Measurements from ENCODE around the gene CCDC167.
"Not testable (repeated sequence)": the region's sequence is repeated elsewhere in the genome, so short reads cannot be mapped to it uniquely, and the experiment has no call there.

Gene CCDC167

GRCh38 chr6:37451441-37452193, 48.1 kb downstream of the CCDC167 start:
- DNase-seq (ENCODE audit: low read depth, low spot score) = no peak
- Histone ChIP-seq H3K27me3 (ENCODE audit: insufficient read depth, insufficient read length) (no peaks in the 10 kb centered on the region), H3K4me1 (ENCODE audit: insufficient read depth, insufficient read length) (no peaks in the 10 kb centered on the region), H3K9me3 (ENCODE audit: insufficient read depth, low read length) (no peaks in the 10 kb centered on the region), H3K4me3 (ENCODE audit: insufficient read length, low read depth) (no peak overlapping the region), H3K36me3 (ENCODE audit: insufficient read depth, insufficient read length, low read length) (peaks cover 77% of the 10 kb centered on the region), H3K9ac (ENCODE audit: insufficient read length, low read depth) (no peak overlapping the region)
- no peak for TF ChIP-seq YY1 (IDR thresholded peaks at IDR 0.05; ENCODE audit: insufficient read depth, insufficient read length)
- TF ChIP-seq ZNF274 (IDR thresholded peaks at IDR 0.05; ENCODE audit: low read depth, low read length) = no peak
- TF ChIP-seq SUZ12 (IDR thresholded peaks at IDR 0.05; ENCODE audit: extremely low read depth, insufficient read depth, insufficient read length) = no peak

GRCh38 chr6:37449984-37450383, 49.7 kb downstream of the CCDC167 start:
- peaks cover 77% of the 10 kb centered on the region for H3K36me3 ChIP-seq (ENCODE audit: insufficient read depth, insufficient read length, low read length)
- TF ChIP-seq SUZ12 (IDR thresholded peaks at IDR 0.05; ENCODE audit: extremely low read depth, insufficient read depth, insufficient read length) (no peak), ZNF274 (IDR thresholded peaks at IDR 0.05; ENCODE audit: low read depth, low read length) (no peak), YY1 (IDR thresholded peaks at IDR 0.05; ENCODE audit: insufficient read depth, insufficient read length) (no peak)

GRCh38 chr6:37443216-37443542, 56.5 kb downstream of the CCDC167 start:
- not testable (repeated sequence) for H3K4me1 ChIP-seq (ENCODE audit: insufficient read depth, insufficient read length); H3K27me3 ChIP-seq (ENCODE audit: insufficient read depth, insufficient read length); H3K9me3 ChIP-seq (ENCODE audit: insufficient read depth, low read length); DNase-seq (ENCODE audit: low read depth, low spot score); H3K4me3 ChIP-seq (ENCODE audit: insufficient read length, low read depth); H3K9ac ChIP-seq (ENCODE audit: insufficient read length, low read depth)
- peaks cover 36% of the 10 kb centered on the region for H3K36me3 ChIP-seq (ENCODE audit: insufficient read depth, insufficient read length, low read length)

More at GRCh38 chr6:37449984-37450383, 49.7 kb downstream of the CCDC167 start:
- Histone ChIP-seq H3K4me3 (ENCODE audit: insufficient read length, low read depth) (no peak overlapping the region), H3K9me3 (ENCODE audit: insufficient read depth, low read length) (no peaks in the 10 kb centered on the region), H3K9ac (ENCODE audit: insufficient read length, low read depth) (no peak overlapping the region), H3K27me3 (ENCODE audit: insufficient read depth, insufficient read length) (no peaks in the 10 kb centered on the region), H3K4me1 (ENCODE audit: insufficient read depth, insufficient read length) (no peaks in the 10 kb centered on the region)
- DNase-seq (ENCODE audit: low read depth, low spot score) = no peak

- Histone ChIP-seq H3K9ac (ENCODE audit: insufficient read length, low read depth) (no peak overlapping the region), H3K9me3 (ENCODE audit: insufficient read depth, low read length) (no peaks in the 10 kb centered on the region), H3K4me1 (ENCODE audit: insufficient read depth, insufficient read length) (no peaks in the 10 kb centered on the region), H3K36me3 (ENCODE audit: insufficient read depth, insufficient read length, low read length) (peaks cover 38% of the 10 kb centered on the region), H3K27me3 (ENCODE audit: insufficient read depth, insufficient read length) (no peaks in the 10 kb centered on the region), H3K4me3 (ENCODE audit: insufficient read length, low read depth) (no peak overlapping the region)
- no peak for TF ChIP-seq SUZ12 (IDR thresholded peaks at IDR 0.05; ENCODE audit: extremely low read depth, insufficient read depth, insufficient read length)
- TF ChIP-seq ZNF274 (IDR thresholded peaks at IDR 0.05; ENCODE audit: low read depth, low read length) = no peak
- no peak for DNase-seq (ENCODE audit: low read depth, low spot score)
Observed at GRCh38 chr6:37442416-37443215, 57.1 kb downstream of the CCDC167 start.

- DNase-seq (ENCODE audit: low read depth, low spot score) = no peak
- Histone ChIP-seq H3K9ac (ENCODE audit: insufficient read length, low read depth) (no peak overlapping the region), H3K27me3 (ENCODE audit: insufficient read depth, insufficient read length) (no peaks in the 10 kb centered on the region), H3K4me1 (ENCODE audit: insufficient read depth, insufficient read length) (no peaks in the 10 kb centered on the region), H3K4me3 (ENCODE audit: insufficient read length, low read depth) (no peak overlapping the region), H3K36me3 (ENCODE audit: insufficient read depth, insufficient read length, low read length) (peaks cover 38% of the 10 kb centered on the region), H3K9me3 (ENCODE audit: insufficient read depth, low read length) (no peaks in the 10 kb centered on the region)
- TF ChIP-seq SUZ12 (IDR thresholded peaks at IDR 0.05; ENCODE audit: extremely low read depth, insufficient read depth, insufficient read length) (no peak), YY1 (IDR thresholded peaks at IDR 0.05; ENCODE audit: insufficient read depth, insufficient read length) (no peak), ZNF274 (IDR thresholded peaks at IDR 0.05; ENCODE audit: low read depth, low read length) (no peak)
Observed at GRCh38 chr6:37441651-37442050, 58.0 kb downstream of the CCDC167 start.

- TF ChIP-seq SUZ12 (IDR thresholded peaks at IDR 0.05; ENCODE audit: extremely low read depth, insufficient read depth, insufficient read length) (no peak), YY1 (IDR thresholded peaks at IDR 0.05; ENCODE audit: insufficient read depth, insufficient read length) (no peak), ZNF274 (IDR thresholded peaks at IDR 0.05; ENCODE audit: low read depth, low read length) (no peak)
- Histone ChIP-seq H3K4me3 (ENCODE audit: insufficient read length, low read depth) (no peak overlapping the region), H3K4me1 (ENCODE audit: insufficient read depth, insufficient read length) (peaks cover 2% of the 10 kb centered on the region), H3K9ac (ENCODE audit: insufficient read length, low read depth) (no peak overlapping the region), H3K9me3 (ENCODE audit: insufficient read depth, low read length) (no peaks in the 10 kb centered on the region), H3K36me3 (ENCODE audit: insufficient read depth, insufficient read length, low read length) (peaks cover 35% of the 10 kb centered on the region), H3K27me3 (ENCODE audit: insufficient read depth, insufficient read length) (no peaks in the 10 kb centered on the region)
- no peak for DNase-seq (ENCODE audit: low read depth, low spot score)
Observed at GRCh38 chr6:37438930-37439329, 60.8 kb downstream of the CCDC167 start.

- H3K4me1 ChIP-seq (ENCODE audit: insufficient read depth, insufficient read length) = peaks cover 2% of the 10 kb centered on the region
- no peaks in the 10 kb centered on the region for H3K9me3 ChIP-seq (ENCODE audit: insufficient read depth, low read length)
- no peak overlapping the region for H3K4me3 ChIP-seq (ENCODE audit: insufficient read length, low read depth)
- DNase-seq (ENCODE audit: low read depth, low spot score) = no peak
- no peak for TF ChIP-seq YY1 (IDR thresholded peaks at IDR 0.05; ENCODE audit: insufficient read depth, insufficient read length)
- TF ChIP-seq ZNF274 (IDR thresholded peaks at IDR 0.05; ENCODE audit: low read depth, low read length) = no peak
- TF ChIP-seq SUZ12 (IDR thresholded peaks at IDR 0.05; ENCODE audit: extremely low read depth, insufficient read depth, insufficient read length) = no peak
- H3K9ac ChIP-seq (ENCODE audit: insufficient read length, low read depth) = no peak overlapping the region
- no peaks in the 10 kb centered on the region for H3K27me3 ChIP-seq (ENCODE audit: insufficient read depth, insufficient read length)
- H3K36me3 ChIP-seq (ENCODE audit: insufficient read depth, insufficient read length, low read length) = peaks cover 32% of the 10 kb centered on the region
Observed at GRCh38 chr6:37435816-37436215, 63.9 kb downstream of the CCDC167 start.

Data from NT2/D1 (cell line).